H1 (cell line): ENCODE measurements around the gene RFC1. TPM values are rescaled to one million over a fixed set of nuclear protein-coding genes. Genes with fewer than 3 reads are reported as not detected.

Source experiments
- CTCF ChIA-PET: fragments of 300-600 bp; sonication (Branson Sonifier 250); formaldehyde crosslinking; loops from one replicate; lab custom pipeline; 2021; ENCODE audit not compliant: partially characterized antibody; lab: Charles Lee
- POLR2A ChIA-PET: fragments of 300-600 bp; sonication (Branson Sonifier 250); formaldehyde crosslinking; loops from one replicate; lab custom pipeline; 2021; ENCODE audit warnings: inconsistent platforms; ENCODE audit not compliant: partially characterized antibody; lab: Charles Lee
- DNase-seq, 2 experiments: peaks; one replicate each; pipeline versions ENCODE4 v3.0.0 to v3.0.0-alpha.2; 2010 to 2022; ENCODE audit warnings: low spot score in 2 of 2, low read depth in 1 of 2, mixed read lengths in 1 of 2
- FAIRE-seq: peaks from 2 replicates; lab custom pipeline; 2011; peaks lifted over from hg19 to GRCh38; lab: Jason Lieb, UNC
- H2AFZ ChIP-seq: 2 replicates; pipeline ENCODE4 v1.8.1; 2012; ENCODE audit warnings: low read length, inconsistent platforms
- H2AK5ac ChIP-seq: 2 replicates; pipeline ENCODE4 v1.6.1; 2013; ENCODE audit warnings: low read depth, low read length
- H2BK120ac ChIP-seq: replicated peaks from 2 replicates; pipeline ENCODE3; 2013; ENCODE audit warnings: low read depth, low read length, inconsistent platforms
- H2BK12ac ChIP-seq: 2 replicates; pipeline ENCODE4 v1.6.1; 2013; ENCODE audit warnings: low read depth, low read length
- H2BK15ac ChIP-seq: 2 replicates; pipeline ENCODE4 v1.6.1; 2013; ENCODE audit warnings: low read length
- H2BK20ac ChIP-seq: 2 replicates; pipeline ENCODE4 v1.6.1; 2013; ENCODE audit warnings: low read length
- H2BK5ac ChIP-seq: 2 replicates; pipeline ENCODE4 v1.6.1; 2013; ENCODE audit warnings: low read depth, low read length
- H3K14ac ChIP-seq: 2 replicates; pipeline ENCODE4 v1.6.1; 2013; ENCODE audit warnings: inconsistent platforms; ENCODE audit not compliant: insufficient read length
- H3K18ac ChIP-seq: 2 replicates; pipeline ENCODE4 v1.6.1; 2013; ENCODE audit warnings: low read length; ENCODE audit errors: extremely low read depth
- H3K23ac ChIP-seq: 2 replicates; pipeline ENCODE4 v1.6.1; 2013; ENCODE audit warnings: inconsistent platforms; ENCODE audit not compliant: insufficient read length
- H3K23me2 ChIP-seq: 2 replicates; pipeline ENCODE4 v1.6.1; 2013; ENCODE audit warnings: low read depth, low read length
- H3K27ac ChIP-seq: 2 replicates; pipeline ENCODE4 v1.6.1; 2011; ENCODE audit warnings: low read depth, low read length, inconsistent platforms
- H3K27me3 ChIP-seq, 4 experiments: replicated peaks in 1 of 4; 1 replicate in 1 of 4; 2 replicates in 3 of 4; pipeline versions ENCODE4 v1.6.1 to v1.8.1; 2011 to 2013; ENCODE audit warnings: low read length in 3 of 4, mild to moderate bottlenecking in 3 of 4, inconsistent platforms in 2 of 4, mixed read lengths in 2 of 4, moderate library complexity in 1 of 4; ENCODE audit not compliant: control insufficient read depth in 3 of 4, insufficient read depth in 3 of 4; ENCODE audit errors: extremely low read depth in 1 of 4
- H3K36me3 ChIP-seq, 4 experiments: 2 replicates each; pipeline versions ENCODE4 v1.6.1 to v1.8.1; 2011 to 2013; ENCODE audit warnings: mild to moderate bottlenecking in 4 of 4, low read length in 3 of 4, moderate library complexity in 2 of 4, control low read depth in 1 of 4, inconsistent platforms in 1 of 4; ENCODE audit not compliant: insufficient read depth in 4 of 4, control insufficient read depth in 2 of 4
- H3K4ac ChIP-seq: replicated peaks from 2 replicates; pipeline ENCODE3; 2013; ENCODE audit warnings: low read length, low read depth, mixed read lengths, inconsistent platforms; ENCODE audit not compliant: insufficient read length
- H3K4me1 ChIP-seq, 4 experiments: replicated peaks in 1 of 4; 1 replicate in 1 of 4; 2 replicates in 3 of 4; pipeline versions ENCODE4 v1.6.1 to v1.8.1; 2011 to 2013; ENCODE audit warnings: low read length in 3 of 4, inconsistent platforms in 2 of 4, mixed read lengths in 1 of 4; ENCODE audit not compliant: insufficient read depth in 4 of 4, control insufficient read depth in 3 of 4
- H3K4me2 ChIP-seq, 2 experiments: 2 replicates each; pipeline versions ENCODE4 v1.6.1 to v1.8.1; 2011 to 2013; ENCODE audit warnings: low read depth in 2 of 2, low read length in 2 of 2, control low read depth in 1 of 2, inconsistent platforms in 1 of 2, mild to moderate bottlenecking in 1 of 2; ENCODE audit not compliant: insufficient read depth in 1 of 2
- H3K4me3 ChIP-seq, 4 experiments: fragments of 200-600, 300-600 bp in 1 of 4; sonication (generic), shearing (Covaris generic), sonication (Bioruptor Twin) in 1 of 4; 2 replicates each; pipeline versions ENCODE4 v1.5.1 to v1.8.1; 2011 to 2016; ENCODE audit warnings: low read length in 4 of 4, low read depth in 3 of 4, control low read depth in 2 of 4, inconsistent platforms in 2 of 4, mild to moderate bottlenecking in 2 of 4, mixed read lengths in 1 of 4, moderate library complexity in 1 of 4; ENCODE audit not compliant: insufficient read depth in 2 of 4; ENCODE audit errors: extremely low read depth in 1 of 4
- H3K56ac ChIP-seq: replicated peaks from 2 replicates; pipeline ENCODE3; 2013; ENCODE audit warnings: low read depth, mild to moderate bottlenecking, mixed read lengths, low read length, inconsistent platforms; ENCODE audit not compliant: insufficient read length
- H3K79me1 ChIP-seq: 2 replicates; pipeline ENCODE4 v1.6.1; 2013; ENCODE audit warnings: low read depth, low read length, control low read depth
- H3K79me2 ChIP-seq, 2 experiments: 2 replicates each; pipeline versions ENCODE4 v1.6.1 to v1.8.1; 2012 to 2013; ENCODE audit warnings: low read length in 2 of 2, mild to moderate bottlenecking in 2 of 2, inconsistent platforms in 1 of 2; ENCODE audit not compliant: insufficient read depth in 2 of 2, control insufficient read depth in 1 of 2
- H3K9ac ChIP-seq, 4 experiments: replicated peaks in 1 of 4; 1 replicate in 1 of 4; 2 replicates in 3 of 4; pipeline versions ENCODE4 v1.6.1 to v1.8.1; 2011 to 2013; ENCODE audit warnings: low read depth in 3 of 4, low read length in 3 of 4, control low read depth in 2 of 4, mild to moderate bottlenecking in 2 of 4, moderate library complexity in 2 of 4, inconsistent platforms in 1 of 4; ENCODE audit errors: extremely low read depth in 1 of 4
- H3K9me3 ChIP-seq, 2 experiments: 2 replicates each; pipeline versions ENCODE4 v1.6.1 to v1.8.1; 2012 to 2013; ENCODE audit warnings: mild to moderate bottlenecking in 2 of 2, moderate library complexity in 2 of 2, control low read depth in 1 of 2, inconsistent platforms in 1 of 2, low read depth in 1 of 2, low read length in 1 of 2, mixed read lengths in 1 of 2; ENCODE audit not compliant: insufficient read depth in 2 of 2
- H4K20me1 ChIP-seq, 2 experiments: replicated peaks in 1 of 2; 2 replicates each; pipeline versions ENCODE3 to v1.8.1; 2011 to 2013; ENCODE audit warnings: inconsistent platforms in 2 of 2, low read length in 2 of 2, mild to moderate bottlenecking in 1 of 2; ENCODE audit not compliant: insufficient read depth in 2 of 2, control insufficient read depth in 1 of 2
- H4K5ac ChIP-seq: 2 replicates; pipeline ENCODE4 v1.6.1; 2013; ENCODE audit warnings: low read length, low read depth, mixed read lengths, inconsistent platforms; ENCODE audit not compliant: insufficient read length
- H4K8ac ChIP-seq: 2 replicates; pipeline ENCODE4 v1.8.0; 2013; ENCODE audit warnings: mild to moderate bottlenecking, moderate library complexity, low read length, inconsistent platforms; ENCODE audit not compliant: insufficient read depth; ENCODE audit errors: extremely low read depth
- H4K91ac ChIP-seq: replicated peaks from 2 replicates; pipeline ENCODE3; 2013; ENCODE audit warnings: low read length, mixed read lengths, inconsistent platforms; ENCODE audit not compliant: insufficient read length
- GTF2F1 ChIP-seq: IDR thresholded peaks from 2 replicates; pipeline ENCODE4 v1.6.1; 2012; ENCODE audit warnings: low read depth, low read length, improper control_type of control experiment, borderline replicate concordance
- WGBS, 2 experiments: shearing (Covaris generic) in 1 of 2; methylation state at CpG; one replicate each; pipeline versions ENCODE4 v1.1.6 to v1.1.7; 2013 to 2015; ENCODE audit warnings: low lambda C conversion rate in 2 of 2, mixed read lengths in 2 of 2, inconsistent platforms in 1 of 2, low coverage in 1 of 2, missing lambda C conversion rate in 1 of 2; ENCODE audit not compliant: insufficient replicate concordance in 2 of 2, insufficient coverage in 1 of 2, insufficient read length in 1 of 2; ENCODE audit errors: extremely low coverage in 1 of 2, missing lambda C conversion rate in 1 of 2; 5-methylcytosine and 5-hydroxymethylcytosine counted together
- polyA plus RNA-seq, 7 experiments: library from polyadenylated mRNA; depleted of rRNA in 3 of 7; stranded (reverse) in 5 of 7; unstranded in 2 of 7; fragments of >200 nt in 5 of 7; fragments of 200-250 nt in 2 of 7; gene quantifications; 1 replicate in 5 of 7; 2 replicates in 1 of 7; 4 replicates in 1 of 7; pipeline versions ENCODE4 v1.2.1 to v1.2.3, GENCODE V29; 2011 to 2013; ENCODE audit warnings: missing spikeins in 2 of 7, mixed read lengths in 2 of 7
- total RNA-seq: library from RNA; stranded (reverse); fragmentation: NEBNext Ultra II Directional; extraction: Animal tissue kit (Norgen Biotek cat#: 25700); gene quantifications from 2 replicates; pipeline ENCODE4 v1.2.1, GENCODE V29; 2021

The RFC1 gene
- total and polyA plus RNA-seq, 2 of the 8 experiments (the other 6 are each of a cell fraction or from before 2014, with no cell fraction given) = 16.0 to 83.8 TPM

DNA sequence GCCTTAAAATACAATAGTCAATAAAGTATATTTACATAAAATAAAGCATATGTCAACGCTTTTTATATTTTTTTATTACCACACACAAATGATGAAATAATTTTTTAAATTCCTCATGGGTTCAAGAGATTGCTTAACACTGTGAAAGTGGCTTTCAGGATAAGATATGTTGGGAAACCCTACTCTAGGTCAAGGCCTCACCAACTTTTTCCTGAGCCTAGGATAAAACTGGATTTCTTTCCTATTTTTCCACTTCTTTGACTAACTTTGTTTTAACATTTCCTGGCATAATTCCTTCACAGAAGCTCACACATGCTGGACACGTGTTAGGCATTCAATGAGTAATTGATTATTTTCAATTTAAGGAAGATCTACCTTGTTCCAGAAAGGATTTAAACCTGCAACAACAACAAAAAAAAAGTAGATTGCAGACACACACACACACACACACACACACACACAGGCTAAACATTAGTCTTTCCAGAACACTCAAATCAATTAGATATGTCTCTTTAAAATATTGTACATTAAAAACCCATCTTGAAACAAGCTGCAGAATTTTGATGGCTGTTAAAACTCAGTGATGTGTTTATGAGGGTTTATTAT is 49.6 kb upstream of the RFC1 start:
- H3K23ac ChIP-seq = no peak overlapping the region
- H3K4me3 ChIP-seq = no peak overlapping the region
- TF ChIP-seq GTF2F1 = no peak
- H3K36me3 ChIP-seq = no peaks in the 10 kb centered on the region
- no peak overlapping the region for H2BK15ac ChIP-seq
- H4K91ac ChIP-seq = no peak overlapping the region
- DNase-seq (no peak), FAIRE-seq (no peak)
- H3K9me3 ChIP-seq = no peaks in the 10 kb centered on the region
- 83% methylated on average over 2 of the region's 2 CpGs; no CpG with 5 or more reads in 1 of the 2 experiments for WGBS, 2 experiments
- no peak overlapping the region for H2BK20ac ChIP-seq
- no peak overlapping the region for H4K8ac ChIP-seq
- H3K27me3 ChIP-seq = no peaks in the 10 kb centered on the region
- H4K20me1 ChIP-seq = no peaks in the 10 kb centered on the region
- H3K27ac ChIP-seq = no peak overlapping the region
- POLR2A ChIA-PET = no interaction called here
- no peak overlapping the region for H2AK5ac ChIP-seq
- no peaks in the 10 kb centered on the region for H3K79me1 ChIP-seq
- CTCF ChIA-PET = interaction anchor here (1.3 to 1.5 kb wide), 2 partner anchors 9 to 13 kb away, joined by 3 read pairs; partner anchors contain the start of gene KLB
- H3K56ac ChIP-seq = no peak overlapping the region
- no peak overlapping the region for H2AFZ ChIP-seq
- H3K4me1 ChIP-seq = no peaks in the 10 kb centered on the region
- H3K79me2 ChIP-seq = no peaks in the 10 kb centered on the region
- no peaks in the 10 kb centered on the region for H3K23me2 ChIP-seq
- no peak overlapping the region for H2BK120ac ChIP-seq
- no peak overlapping the region for H3K18ac ChIP-seq
- H3K9ac ChIP-seq = no peak overlapping the region
- H2BK12ac ChIP-seq = no peak overlapping the region
- no peak overlapping the region for H2BK5ac ChIP-seq
- H3K14ac ChIP-seq = no peak overlapping the region
- no peak overlapping the region for H3K4me2 ChIP-seq
- H4K5ac ChIP-seq = no peak overlapping the region
- H3K4ac ChIP-seq = no peak overlapping the region
